Neural progenitor cell (in vitro differentiated cells): ENCODE measurements around the gene C1orf21.

Experiments
- EZH2 ChIP-seq: fragments of 200-600 bp; sonication (generic); IDR thresholded peaks from 2 replicates; pipeline ENCODE4 v1.6.1; 2017; ENCODE audit warnings: antibody characterized with exemption, mild to moderate bottlenecking, moderate library complexity
- TF ChIP-seq, protein P1 (sequence below): fragments of 200-600 bp; sonication (generic); IDR thresholded peaks from 2 replicates; pipeline ENCODE4 v1.5.1; 2017; ENCODE audit warnings: antibody characterized with exemption, mild to moderate bottlenecking

DNA sequence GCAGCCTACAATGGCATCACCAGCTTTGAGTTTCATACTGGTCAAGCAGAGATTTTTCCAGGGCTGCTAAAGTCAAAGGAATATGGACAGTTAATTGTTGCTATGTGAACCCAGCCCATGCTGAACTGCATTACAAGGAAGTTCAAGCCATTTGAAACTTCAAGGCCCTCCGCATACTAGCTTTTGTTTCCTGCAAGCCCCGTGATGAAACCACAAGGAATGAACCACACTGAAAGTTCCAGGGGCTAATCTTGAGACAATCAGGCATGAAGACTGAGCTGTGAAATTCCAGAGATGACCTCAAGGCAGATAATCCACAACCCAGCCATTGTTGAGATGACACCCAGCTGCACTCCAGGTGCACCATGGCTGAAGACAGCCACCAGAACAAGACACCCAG is 180.8 kb downstream of the C1orf21 start:
- no peak for TF ChIP-seq EZH2
- TF ChIP-seq, protein P1, sequence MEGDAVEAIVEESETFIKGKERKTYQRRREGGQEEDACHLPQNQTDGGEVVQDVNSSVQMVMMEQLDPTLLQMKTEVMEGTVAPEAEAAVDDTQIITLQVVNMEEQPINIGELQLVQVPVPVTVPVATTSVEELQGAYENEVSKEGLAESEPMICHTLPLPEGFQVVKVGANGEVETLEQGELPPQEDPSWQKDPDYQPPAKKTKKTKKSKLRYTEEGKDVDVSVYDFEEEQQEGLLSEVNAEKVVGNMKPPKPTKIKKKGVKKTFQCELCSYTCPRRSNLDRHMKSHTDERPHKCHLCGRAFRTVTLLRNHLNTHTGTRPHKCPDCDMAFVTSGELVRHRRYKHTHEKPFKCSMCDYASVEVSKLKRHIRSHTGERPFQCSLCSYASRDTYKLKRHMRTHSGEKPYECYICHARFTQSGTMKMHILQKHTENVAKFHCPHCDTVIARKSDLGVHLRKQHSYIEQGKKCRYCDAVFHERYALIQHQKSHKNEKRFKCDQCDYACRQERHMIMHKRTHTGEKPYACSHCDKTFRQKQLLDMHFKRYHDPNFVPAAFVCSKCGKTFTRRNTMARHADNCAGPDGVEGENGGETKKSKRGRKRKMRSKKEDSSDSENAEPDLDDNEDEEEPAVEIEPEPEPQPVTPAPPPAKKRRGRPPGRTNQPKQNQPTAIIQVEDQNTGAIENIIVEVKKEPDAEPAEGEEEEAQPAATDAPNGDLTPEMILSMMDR, result no peak
